Measurements from ENCODE around the gene KCNIP1. TPM values are rescaled to one million over a fixed set of nuclear protein-coding genes. Genes with fewer than 3 reads are reported as not detected.

Gene KCNIP1
- total RNA-seq, 1 experiment from 2014 or later: not detected

GRCh38 chr5:170470808-170471404 lies 32.9 kb upstream of the KCNIP1 start:
- H3K79me2 ChIP-seq (ENCODE audit: insufficient read depth, low read length): no peaks in the 10 kb centered on the region
- H2AFZ ChIP-seq (ENCODE audit: low read depth, low read length, poor library complexity, severe bottlenecking): no peak overlapping the region
- POLR2A ChIA-PET: no interaction called here
- DNase-seq (ENCODE audit: low read depth, low spot score) (no peak), ATAC-seq (no peak)
- H3K4me1 ChIP-seq (ENCODE audit: control insufficient read depth in 1 of 2, insufficient read depth in 2 of 2, low read length in 2 of 2): peaks cover 0 to 9% of the 10 kb centered on the region in 2 experiments; a peak in 1 of 4 replicates
- RAD21 ChIA-PET (ENCODE audit: low non-redundant PET in 1 of 2, low total read pairs in 2 of 2, uncharacterized antibody in 2 of 2, unreplicated experiment in 2 of 2): no interaction called here
- BruUV-seq (replicated peaks): no TSS peak
- CTCF ChIA-PET: no interaction called here
- no peaks in the 10 kb centered on the region for H4K20me1 ChIP-seq (ENCODE audit: insufficient read depth)
- no peak overlapping the region for H3K9ac ChIP-seq (ENCODE audit: low read length)
- no peak overlapping the region for H3K27ac ChIP-seq (ENCODE audit: low read depth, low read length)
- H3K9me2 ChIP-seq (ENCODE audit: insufficient read depth): no peaks in the 10 kb centered on the region
- H3K9me3 ChIP-seq (ENCODE audit: control insufficient read depth in 1 of 2, insufficient read depth in 1 of 2, low read depth in 1 of 2, low read length in 2 of 2): no peaks in the 10 kb centered on the region
- intact Hi-C loops (cut with micrococcal nuclease): no loop called here
- H3K4me2 ChIP-seq (ENCODE audit: low read length): no peak overlapping the region
- TF ChIP-seq POLR2AphosphoS5 (IDR thresholded peaks at IDR 0.05; ENCODE audit: low read depth, low read length) (no peak), ZBTB33 (IDR thresholded peaks at IDR 0.05; ENCODE audit: extremely low read depth, insufficient replicate concordance, low read length) (no peak), SIN3A (IDR thresholded peaks at IDR 0.05; ENCODE audit: low read depth) (no peak), CTCF (IDR thresholded peaks at IDR 0.05 in 2 of 3, conservative IDR thresholded peaks at IDR 0.05 in 1 of 3; ENCODE audit: borderline replicate concordance in 1 of 3, insufficient read depth in 1 of 3, low read depth in 2 of 3, low read length in 2 of 3) (0 out of 6 replicates have a peak, but pooled peaks of 1 of the 3 experiments have one; percentile 17)
- no peaks in the 10 kb centered on the region for H3K36me3 ChIP-seq (ENCODE audit: control insufficient read depth in 1 of 2, insufficient read depth in 2 of 2, low read length in 2 of 2)
- H3K4me3 ChIP-seq (replicated peaks in 1 of 2; ENCODE audit: low read depth in 1 of 2, low read length in 2 of 2): no peak overlapping the region
- H3K27me3 ChIP-seq (ENCODE audit: insufficient read depth, low read length): peaks cover 19% of the 10 kb centered on the region
